Uterus (tissue), 2 donors: Measurements from ENCODE around the gene SLC5A9.

Experiments used
- CTCF ChIP-seq, 4 experiments: fragments of 200-600 bp in 2 of 4; fragments of 450-650 bp in 2 of 4; sonication (generic) in 2 of 4; IDR thresholded peaks; one replicate each; pipeline ENCODE4 v1.5.1; 2016 to 2019; ENCODE audit warnings: antibody characterized with exemption in 4 of 4, mild to moderate bottlenecking in 2 of 4, moderate library complexity in 1 of 4
- POLR2A ChIP-seq, 2 donors: fragments of 450-650 bp; IDR thresholded peaks; one replicate each; pipeline ENCODE4 v1.6.1; 2016; ENCODE audit warnings: antibody characterized with exemption in 2 of 2, mild to moderate bottlenecking in 1 of 2, moderate library complexity in 1 of 2

GRCh38 chr1:48207131-48207530, 15.4 kb upstream of the SLC5A9 start:
- TF ChIP-seq CTCF (IDR thresholded peaks at IDR 0.05) (no peak), POLR2A (IDR thresholded peaks at IDR 0.05) (no peak)
